ENCODE measurements around the gene METTL23.

GRCh38 chr17:76720941-76721340 is 5.7 kb upstream of the METTL23 start:
- TF ChIP-seq CTCF (IDR thresholded peaks at IDR 0.05) = no peak
- TF ChIP-seq POLR2A (IDR thresholded peaks at IDR 0.05; ENCODE audit: low read depth) = no peak
- TF ChIP-seq EP300 (IDR thresholded peaks at IDR 0.05) = no peak
- no peak for TF ChIP-seq POLR2AphosphoS5 (IDR thresholded peaks at IDR 0.05)

Measured in esophagus muscularis mucosa (tissue), 4 donors.